HUES64 (cell line): ENCODE results near the gene SOSTDC1.

Experiments
- H3K27ac ChIP-seq: 2 replicates; pipeline ENCODE4 v1.7.0; 2013; ENCODE audit warnings: low read depth, low read length, inconsistent platforms
- H3K27me3 ChIP-seq: 2 replicates; pipeline ENCODE4 v1.6.1; 2013; ENCODE audit warnings: mild to moderate bottlenecking, low read length; ENCODE audit not compliant: insufficient read depth
- H3K36me3 ChIP-seq: 2 replicates; pipeline ENCODE4 v1.6.1; 2013; ENCODE audit warnings: mild to moderate bottlenecking, low read length; ENCODE audit not compliant: insufficient read depth
- H3K4me1 ChIP-seq: 2 replicates; pipeline ENCODE4 v1.6.1; 2013; ENCODE audit warnings: mild to moderate bottlenecking, low read length, moderate library complexity; ENCODE audit not compliant: insufficient read depth
- H3K4me3 ChIP-seq: 2 replicates; pipeline ENCODE4 v1.5.1; 2013; ENCODE audit warnings: mild to moderate bottlenecking, low read length, moderate library complexity
- H3K9ac ChIP-seq: 2 replicates; pipeline ENCODE4 v1.6.1; 2013; ENCODE audit warnings: mild to moderate bottlenecking, low read depth, low read length
- H3K9me3 ChIP-seq: 2 replicates; pipeline ENCODE4 v1.6.1; 2013; ENCODE audit warnings: low read depth, low read length; ENCODE audit not compliant: insufficient read depth
- whole genome bisulfite sequencing: fragments of 150-250, 120-280 bp; methylation state at CpG from one replicate; pipeline ENCODE4 v1.1.7; 2013; ENCODE audit warnings: missing lambda C conversion rate; 5-methylcytosine and 5-hydroxymethylcytosine counted together

SOSTDC1 gene

DNA sequence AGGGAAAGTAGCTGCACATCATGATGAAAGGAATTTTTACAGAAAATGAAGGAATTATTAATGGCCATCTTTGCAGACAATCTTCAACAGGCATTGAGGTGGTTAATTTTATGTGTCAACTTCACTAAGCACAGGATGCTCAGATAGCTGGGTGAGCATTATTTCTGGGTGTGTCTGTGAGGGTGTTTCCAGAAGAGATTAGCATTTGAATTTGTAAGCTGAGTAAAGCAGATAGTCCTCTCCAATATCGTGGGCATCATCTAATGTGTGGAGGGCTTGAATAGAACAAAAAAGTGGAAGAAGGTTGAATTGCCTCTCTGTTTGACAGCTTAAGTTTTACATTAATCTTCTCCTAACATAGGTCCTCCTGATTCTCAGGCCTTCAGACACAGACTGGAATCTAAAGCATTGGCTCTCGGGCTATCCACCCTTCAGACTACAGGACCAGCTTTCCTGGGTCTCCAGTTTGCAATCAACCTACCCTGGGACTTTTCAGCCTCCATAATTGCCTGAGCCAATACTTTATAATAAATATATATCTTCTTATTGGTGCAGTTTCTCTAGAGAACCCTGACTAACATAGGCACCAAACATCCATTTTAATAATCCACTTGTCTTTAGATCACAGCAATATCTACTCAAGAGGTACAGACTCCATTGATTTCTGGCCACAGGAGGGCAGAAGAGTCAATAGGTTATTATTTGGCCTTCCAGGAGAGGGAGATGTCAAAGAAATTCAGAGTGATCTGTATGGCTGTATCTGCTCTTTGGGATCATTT, 33.7 kb downstream of the SOSTDC1 start:
- Histone ChIP-seq H3K36me3 (no peaks in the 10 kb centered on the region), H3K9me3 (no peaks in the 10 kb centered on the region), H3K27ac (no peak overlapping the region), H3K4me3 (no peak overlapping the region), H3K4me1 (no peaks in the 10 kb centered on the region), H3K27me3 (no peaks in the 10 kb centered on the region), H3K9ac (no peak overlapping the region)
- 82% methylated on average over 2 of the region's 2 CpGs for WGBS

- H3K4me3 ChIP-seq: no peak overlapping the region
- 91% methylated on average over 3 of the region's 3 CpGs for WGBS
Measured at GRCh38 chr7:16430133-16430532, 35.4 kb downstream of the SOSTDC1 start.

GRCh38 chr7:16428672-16429071, 36.9 kb downstream of the SOSTDC1 start:
- Histone ChIP-seq H3K4me1 (no peaks in the 10 kb centered on the region), H3K4me3 (no peak overlapping the region), H3K27ac (no peak overlapping the region), H3K27me3 (no peaks in the 10 kb centered on the region), H3K9me3 (no peaks in the 10 kb centered on the region), H3K9ac (no peak overlapping the region), H3K36me3 (no peaks in the 10 kb centered on the region)
- WGBS: 83% methylated on average over 2 of the region's 2 CpGs

More at GRCh38 chr7:16430133-16430532, 35.4 kb downstream of the SOSTDC1 start:
- H3K4me1 ChIP-seq: no peaks in the 10 kb centered on the region
- no peaks in the 10 kb centered on the region for H3K27me3 ChIP-seq
- no peak overlapping the region for H3K27ac ChIP-seq
- H3K9ac ChIP-seq: no peak overlapping the region
- no peaks in the 10 kb centered on the region for H3K9me3 ChIP-seq
- no peaks in the 10 kb centered on the region for H3K36me3 ChIP-seq

- H3K9ac ChIP-seq: no peak overlapping the region
- no peaks in the 10 kb centered on the region for H3K4me1 ChIP-seq
- H3K27me3 ChIP-seq: no peaks in the 10 kb centered on the region
- H3K36me3 ChIP-seq: no peaks in the 10 kb centered on the region
- H3K9me3 ChIP-seq: no peaks in the 10 kb centered on the region
- H3K4me3 ChIP-seq: no peak overlapping the region
- no peak overlapping the region for H3K27ac ChIP-seq
Measured at GRCh38 chr7:16428182-16428581, 37.4 kb downstream of the SOSTDC1 start.

GRCh38 chr7:16423761-16424160, 41.8 kb downstream of the SOSTDC1 start:
- Histone ChIP-seq H3K27me3 (peaks cover 25% of the 10 kb centered on the region), H3K27ac (no peak overlapping the region), H3K36me3 (no peaks in the 10 kb centered on the region), H3K9me3 (no peaks in the 10 kb centered on the region), H3K4me1 (peaks cover 8% of the 10 kb centered on the region), H3K4me3 (no peak overlapping the region), H3K9ac (no peak overlapping the region)
- WGBS: no CpG with 5 or more reads among the region's 1 CpG

DNA sequence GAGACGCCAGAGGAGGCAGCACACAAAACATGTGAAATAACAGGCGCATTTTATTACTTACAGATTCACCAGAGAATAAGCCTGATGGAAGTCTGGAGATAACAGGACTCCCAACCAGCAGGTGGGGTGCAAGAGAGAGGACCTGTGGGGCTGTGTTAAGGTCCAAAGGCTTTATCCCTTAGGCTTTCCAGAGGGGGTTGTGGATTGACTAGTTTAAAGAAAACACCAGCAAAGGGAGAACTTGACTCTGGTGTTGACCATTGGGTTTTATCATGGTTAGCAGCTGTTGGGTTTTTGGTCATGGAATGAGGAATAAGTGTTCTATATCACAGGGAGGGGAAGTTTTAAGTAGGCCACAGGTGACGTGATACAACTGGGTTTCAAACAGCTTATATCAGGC, 42.6 kb downstream of the SOSTDC1 start:
- Histone ChIP-seq H3K9me3 (no peaks in the 10 kb centered on the region), H3K36me3 (no peaks in the 10 kb centered on the region), H3K4me1 (peaks cover 8% of the 10 kb centered on the region), H3K27ac (no peak overlapping the region), H3K27me3 (peaks cover 25% of the 10 kb centered on the region), H3K4me3 (no peak overlapping the region), H3K9ac (no peak overlapping the region)
- 88% methylated on average over 3 of the region's 3 CpGs for WGBS

- Histone ChIP-seq H3K27me3 (peaks cover 25% of the 10 kb centered on the region), H3K27ac (no peak overlapping the region), H3K9ac (no peak overlapping the region), H3K4me1 (peaks cover 8% of the 10 kb centered on the region), H3K9me3 (no peaks in the 10 kb centered on the region), H3K36me3 (no peaks in the 10 kb centered on the region), H3K4me3 (peak overlapping the region; percentile 71; the same call in 1 of the 2 replicates)
- 60% methylated on average over 1 of the region's 1 CpG for WGBS
Measured at GRCh38 chr7:16422103-16422435, 43.5 kb downstream of the SOSTDC1 start.

GRCh38 chr7:16421333-16422102, 44.0 kb downstream of the SOSTDC1 start, which contains the start of gene CRPPA:
CRPPA (minus strand) TSS chr7:16421538; CDS start chr7:16421322, 216 bp downstream.
- Histone ChIP-seq H3K27ac (peak within 1 kb of the TSS; percentile 39; the same call in 1 of the 2 replicates), H3K4me3 (peak within 1 kb of the TSS; percentile 71)

DNA sequence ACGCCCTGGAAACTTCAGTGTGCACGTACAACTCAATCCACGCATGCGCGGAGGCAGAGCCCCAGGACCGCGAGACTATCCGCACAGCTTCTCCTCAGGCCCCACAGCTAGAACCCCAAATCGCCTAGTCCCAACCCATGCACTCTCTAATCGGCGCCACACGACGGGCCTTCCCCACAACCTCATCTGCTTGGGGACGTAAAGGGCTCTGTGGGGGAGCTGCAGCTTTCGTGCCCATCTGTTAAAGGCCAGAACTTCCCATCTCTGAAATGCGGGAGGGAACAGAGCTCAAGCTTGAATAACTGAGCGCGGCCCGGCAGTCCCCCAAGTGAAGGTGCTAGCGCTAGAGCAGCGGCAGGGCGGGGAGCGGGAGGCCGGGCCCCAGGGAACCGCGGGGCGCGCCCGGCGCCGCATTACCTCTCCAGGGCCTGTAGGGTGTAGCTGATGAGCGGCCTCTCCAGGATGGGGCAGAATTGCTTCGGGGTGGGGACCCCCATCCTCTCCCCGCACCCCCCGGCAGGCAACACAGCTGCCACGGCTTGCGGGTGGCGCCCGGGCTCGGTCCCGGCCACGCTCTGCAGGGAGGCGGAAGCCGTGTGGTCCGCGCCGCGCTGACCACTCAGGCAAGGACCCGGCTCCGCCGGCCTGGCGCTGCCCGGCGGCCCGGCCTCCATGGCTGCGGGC, 44.7 kb downstream of the SOSTDC1 start:
- peaks cover 8% of the 10 kb centered on the region for H3K4me1 ChIP-seq
- H3K27me3 ChIP-seq: peaks cover 25% of the 10 kb centered on the region
- no peaks in the 10 kb centered on the region for H3K36me3 ChIP-seq
- peak overlapping the region; percentile 39; the same call in 1 of the 2 replicates for H3K27ac ChIP-seq
- no peaks in the 10 kb centered on the region for H3K9me3 ChIP-seq
- H3K4me3 ChIP-seq: peak overlapping the region; percentile 71
- peak overlapping the region; percentile 77 for H3K9ac ChIP-seq
- WGBS: 1% methylated on average over 56 of the region's 56 CpGs

More at GRCh38 chr7:16421333-16422102, 44.0 kb downstream of the SOSTDC1 start, which contains the start of gene CRPPA:
- H3K4me1 ChIP-seq: peaks cover 8% of the 10 kb centered on the region
- H3K27me3 ChIP-seq: peaks cover 25% of the 10 kb centered on the region
- H3K36me3 ChIP-seq: no peaks in the 10 kb centered on the region
- 10% methylated on average over 50 of the region's 50 CpGs for WGBS
- peak within 1 kb of the TSS; percentile 77 for H3K9ac ChIP-seq
- no peaks in the 10 kb centered on the region for H3K9me3 ChIP-seq

DNA sequence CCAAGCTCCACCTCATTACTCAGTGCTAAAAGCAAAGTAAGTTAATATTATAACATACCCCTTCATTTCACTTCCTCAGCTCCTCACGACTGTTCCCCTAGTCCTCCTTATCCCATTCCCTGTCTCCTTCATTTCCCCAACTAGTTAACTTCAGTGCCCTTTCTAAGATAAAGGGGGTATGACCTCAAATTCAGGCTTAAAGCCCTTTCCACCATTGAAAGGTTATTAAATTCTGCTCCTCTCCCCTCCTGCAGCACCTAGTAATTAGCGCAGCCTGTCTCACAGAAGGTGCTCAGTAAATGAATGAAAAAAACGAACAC, 45.2 kb downstream of the SOSTDC1 start:
- WGBS: 25% methylated on average over 3 of the region's 3 CpGs
- Histone ChIP-seq H3K27ac (no peak overlapping the region), H3K4me3 (peak overlapping the region; percentile 71), H3K9me3 (no peaks in the 10 kb centered on the region), H3K9ac (peak overlapping the region; percentile 77), H3K27me3 (peaks cover 25% of the 10 kb centered on the region), H3K36me3 (no peaks in the 10 kb centered on the region), H3K4me1 (peaks cover 8% of the 10 kb centered on the region)

GRCh38 chr7:16419859-16420258, 45.7 kb downstream of the SOSTDC1 start:
- Histone ChIP-seq H3K36me3 (no peaks in the 10 kb centered on the region), H3K27ac (no peak overlapping the region), H3K4me3 (peak overlapping the region; percentile 71), H3K9me3 (no peaks in the 10 kb centered on the region), H3K4me1 (peaks cover 8% of the 10 kb centered on the region), H3K27me3 (peaks cover 25% of the 10 kb centered on the region), H3K9ac (peak overlapping the region; percentile 77; the same call in 1 of the 2 replicates)
- WGBS: 85% methylated on average over 10 of the region's 10 CpGs
